K562 (cell line): ENCODE data around the gene NTN3. TPM values are rescaled to one million over a fixed set of nuclear protein-coding genes. Genes with fewer than 3 reads are reported as not detected.

Experiments
- ARID3A ChIP-seq: IDR thresholded peaks from 2 replicates; pipeline ENCODE4 v1.6.1; 2012; ENCODE audit warnings: low read depth, low read length, improper control_type of control experiment, borderline replicate concordance
- ATF3 ChIP-seq, 2 experiments: fragments of 450-650 bp in 1 of 2; sonication (generic) in 1 of 2; formaldehyde crosslinking in 1 of 2; IDR thresholded peaks in 1 of 2; conservative IDR thresholded peaks in 1 of 2; 2 replicates each; pipeline versions ENCODE4 v1.6.1 to v1.8.1; 2016 to 2023; ENCODE audit warnings: mild to moderate bottlenecking in 2 of 2, moderate library complexity in 2 of 2, inconsistent platforms in 1 of 2, missing genetic modification reagents in 1 of 2
- HMGN3 ChIP-seq: IDR thresholded peaks from 2 replicates; pipeline ENCODE4 v1.6.1; 2011; ENCODE audit warnings: borderline replicate concordance, low read depth, mild to moderate bottlenecking, mixed read lengths, low read length; ENCODE audit not compliant: insufficient read length; ENCODE audit errors: extremely low read depth
- MAFF ChIP-seq: IDR thresholded peaks from 2 replicates; pipeline ENCODE4 v1.6.1; 2012; ENCODE audit warnings: low read length, improper control_type of control experiment
- MEF2A ChIP-seq: IDR thresholded peaks from 2 replicates; pipeline ENCODE4 v1.6.1; 2011; ENCODE audit warnings: low read depth, mild to moderate bottlenecking, low read length, moderate library complexity; ENCODE audit not compliant: control insufficient read depth
- MEF2D ChIP-seq: conservative IDR thresholded peaks from 2 replicates; pipeline ENCODE4 v1.6.1; 2016; ENCODE audit warnings: low read depth, missing genetic modification characterization, missing compliant biosample characterization
- NR2C1 ChIP-seq, 2 experiments: fragments of 450-650 bp; IDR thresholded peaks; 2 replicates each; pipeline ENCODE4 v1.6.1; 2017; ENCODE audit warnings: mild to moderate bottlenecking in 2 of 2, antibody characterized with exemption in 1 of 2, inconsistent platforms in 1 of 2, missing compliant biosample characterization in 1 of 2, missing genetic modification characterization in 1 of 2
- POLR3G ChIP-seq: IDR thresholded peaks from 2 replicates; pipeline ENCODE4 v1.6.1; 2011; ENCODE audit not compliant: insufficient read length, insufficient replicate concordance; ENCODE audit errors: extremely low read depth
- SP2 ChIP-seq: IDR thresholded peaks from 2 replicates; pipeline ENCODE4 v1.6.1; 2011; ENCODE audit warnings: mild to moderate bottlenecking, low read depth, low read length, moderate library complexity; ENCODE audit not compliant: poor library complexity, severe bottlenecking; ENCODE audit errors: extremely low read depth
- THAP12 ChIP-seq: fragments of 250-450 bp; sonication (Bioruptor Pico); IDR thresholded peaks from 2 replicates; pipeline ENCODE4 v1.9.0; 2021; ENCODE audit warnings: mild to moderate bottlenecking, inconsistent platforms
- ZBTB17 ChIP-seq: fragments of 450-650 bp; formaldehyde crosslinking; IDR thresholded peaks from 2 replicates; pipeline ENCODE4 v1.4.0; 2020; ENCODE audit warnings: mild to moderate bottlenecking
- ZNF318 ChIP-seq, 2 experiments: fragments of 450-650 bp; IDR thresholded peaks; 2 replicates each; pipeline ENCODE4 v1.6.1; 2016; ENCODE audit warnings: mild to moderate bottlenecking in 2 of 2, borderline replicate concordance in 1 of 2, low read depth in 1 of 2, moderate library complexity in 1 of 2
- polyA plus RNA-seq, 8 experiments: library from polyadenylated mRNA; depleted of rRNA in 4 of 8; stranded (reverse) in 5 of 8; unstranded in 3 of 8; fragments of >200 nt; fragmentation: Nextera tagmentation in 2 of 8; fragmentation: Illumina TruSeq in 1 of 8; extraction: Ambion mirVana in 2 of 8; extraction: Trizol in 1 of 8; gene quantifications; 2 replicates each; pipeline versions ENCODE4 v1.2.1 to v1.2.3, GENCODE V29; 2011 to 2014; ENCODE audit warnings: inconsistent platforms in 1 of 8, missing spikeins in 1 of 8
- total RNA-seq, 7 experiments: library from RNA; depleted of rRNA in 6 of 7; stranded (reverse); fragments of >200 nt in 6 of 7; fragmentation: Illumina TruSeq in 2 of 7; extraction: Trizol in 2 of 7; gene quantifications; 2 replicates each; pipeline versions ENCODE4 v1.2.1 to v1.2.3, GENCODE V29; 2011 to 2021; ENCODE audit warnings: low replicate concordance in 1 of 7

NTN3 gene
- total and polyA plus RNA-seq, 9 of the 15 experiments (the other 6 are each of a cell fraction or from before 2014, with no cell fraction given) = not detected

- TF ChIP-seq ATF3 (IDR thresholded peaks at IDR 0.05) (no peak), ATF3 (CRISPR knock-in tag; conservative IDR thresholded peaks at IDR 0.05) (no peak), NR2C1 (IDR thresholded peaks at IDR 0.05) (peak; percentile 77), NR2C1 (tag; IDR thresholded peaks at IDR 0.05) (peak; percentile 80), THAP12 (no peak), POLR3G (no peak), ZBTB17 (CRISPR knock-in tag) (no peak), SP2 (no peak), MAFF (no peak), ARID3A (no peak), MEF2D (tag) (no peak), HMGN3 (peak; percentile 80), MEF2A (no peak), ZNF318 (IDR thresholded peaks at IDR 0.05; ENCODE audit: borderline replicate concordance in 1 of 2, low read depth in 1 of 2) (no peak)
These were observed 26.1 kb downstream of the NTN3 start (continued) for GRCh38 chr16:2497116-2497630.
